Muscle layer of duodenum (tissue), 2 donors: Measurements from ENCODE around the gene STPG3.

Experiments
- H3K27ac ChIP-seq: one replicate; pipeline ENCODE4 v1.7.0; 2013; ENCODE audit warnings: mild to moderate bottlenecking, low read length
- H3K27me3 ChIP-seq: one replicate; pipeline ENCODE4 v1.7.0; 2013; ENCODE audit warnings: low read depth, mild to moderate bottlenecking, control low read depth, low read length
- H3K36me3 ChIP-seq, 2 donors: one replicate each; pipeline ENCODE4 v1.7.0; 2013; ENCODE audit warnings: low read length in 2 of 2, control low read depth in 1 of 2, mild to moderate bottlenecking in 1 of 2; ENCODE audit not compliant: insufficient read depth in 2 of 2, control insufficient read depth in 1 of 2
- H3K4me1 ChIP-seq, 2 donors: one replicate each; pipeline ENCODE4 v1.7.0; 2013; ENCODE audit warnings: low read length in 2 of 2, mild to moderate bottlenecking in 2 of 2, control low read depth in 1 of 2, moderate library complexity in 1 of 2; ENCODE audit not compliant: insufficient read depth in 2 of 2, control insufficient read depth in 1 of 2
- H3K4me3 ChIP-seq, 2 donors: one replicate each; pipeline ENCODE4 v1.7.0; 2013; ENCODE audit warnings: low read length in 2 of 2, low read depth in 1 of 2, mild to moderate bottlenecking in 1 of 2
- H3K9me3 ChIP-seq, 2 donors: one replicate each; pipeline ENCODE4 v1.7.0; 2013; ENCODE audit warnings: low read length in 2 of 2, control low read depth in 1 of 2, mild to moderate bottlenecking in 1 of 2; ENCODE audit not compliant: control insufficient read depth in 1 of 2
- donor health status: healthy.

Gene STPG3

GRCh38 chr9:137266162-137266527, 15.1 kb downstream of the STPG3 start:
- H3K27ac ChIP-seq: no peak overlapping the region
- H3K4me1 ChIP-seq: peaks cover 4 to 11% of the 10 kb centered on the region in 2 donors
- no peaks in the 10 kb centered on the region for H3K9me3 ChIP-seq
- H3K4me3 ChIP-seq: no peak overlapping the region
- H3K36me3 ChIP-seq: peaks cover 17 to 46% of the 10 kb centered on the region in 2 donors
- H3K27me3 ChIP-seq: no peaks in the 10 kb centered on the region

DNA sequence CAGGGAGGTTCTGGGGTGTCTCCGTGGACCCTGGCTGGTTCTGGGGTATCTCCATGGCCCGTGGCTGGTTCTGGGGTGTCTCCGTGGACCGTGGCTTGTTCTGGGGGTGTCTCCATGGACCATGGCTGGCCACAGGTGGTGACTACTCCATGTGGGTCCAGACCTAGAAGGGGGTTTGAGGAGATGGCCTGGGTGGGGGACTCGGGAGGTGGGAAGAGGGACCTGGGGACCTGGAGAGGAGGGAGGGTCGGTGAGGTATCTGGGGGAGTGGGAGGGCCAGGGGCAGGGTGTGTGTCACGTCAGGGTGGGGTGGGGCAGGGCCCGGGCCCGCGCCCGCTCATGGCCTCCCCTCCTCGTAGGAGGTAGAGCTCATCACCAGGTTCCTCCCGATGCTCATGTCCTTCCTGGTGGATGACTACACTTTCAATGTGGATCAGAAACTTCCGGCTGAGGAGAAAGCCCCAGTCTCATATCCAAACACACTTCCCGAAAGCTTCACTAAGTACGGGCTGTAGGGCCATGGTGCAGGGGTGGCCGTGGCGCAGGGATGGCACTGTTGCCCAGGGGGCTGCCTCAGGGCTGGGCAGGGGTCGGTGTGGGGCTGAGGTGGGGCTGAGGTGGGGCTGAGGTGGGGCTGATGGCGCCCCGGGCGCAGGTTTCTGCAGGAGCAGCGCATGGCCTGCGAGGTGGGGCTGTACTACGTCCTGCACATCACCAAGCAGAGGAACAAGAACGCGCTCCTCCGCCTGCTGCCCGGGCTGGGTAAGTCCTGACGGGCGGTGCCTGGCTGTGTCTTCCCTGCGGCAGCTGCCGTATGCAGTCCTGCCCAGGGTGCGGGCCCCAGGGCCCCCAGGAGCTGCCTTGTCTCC, 15.7 kb downstream of the STPG3 start:
- Histone ChIP-seq H3K27me3 (no peaks in the 10 kb centered on the region), H3K4me1 (peaks cover 4 to 11% of the 10 kb centered on the region in 2 donors), H3K27ac (no peak overlapping the region), H3K4me3 (no peak overlapping the region), H3K9me3 (no peaks in the 10 kb centered on the region), H3K36me3 (peaks cover 17 to 50% of the 10 kb centered on the region in 2 donors)

DNA sequence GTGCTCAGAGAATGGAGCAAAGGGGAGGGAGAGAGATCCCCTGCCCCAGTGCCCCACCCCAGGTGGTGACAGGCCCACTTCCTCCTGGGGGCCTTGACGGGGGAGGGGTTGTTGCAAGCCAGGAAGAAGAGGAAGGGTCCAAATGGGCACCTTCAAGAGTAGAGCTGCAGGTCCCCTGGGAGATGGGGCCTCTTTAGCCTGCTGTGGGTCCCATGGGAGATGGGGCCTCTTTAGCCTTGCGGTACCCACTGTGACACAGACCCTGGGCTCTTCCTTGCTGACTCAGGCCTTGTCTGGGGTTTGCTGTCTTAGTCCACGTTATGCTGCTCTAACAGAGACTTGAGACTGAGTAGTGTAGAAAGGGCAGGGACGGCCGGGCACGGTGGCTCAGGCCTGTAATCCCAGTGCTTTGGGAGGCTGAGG, 16.9 kb downstream of the STPG3 start:
- Histone ChIP-seq H3K4me3 (no peak overlapping the region), H3K27ac (no peak overlapping the region), H3K4me1 (peaks cover 4 to 11% of the 10 kb centered on the region in 2 donors), H3K36me3 (peaks cover 21 to 61% of the 10 kb centered on the region in 2 donors), H3K9me3 (no peaks in the 10 kb centered on the region), H3K27me3 (no peaks in the 10 kb centered on the region)

DNA sequence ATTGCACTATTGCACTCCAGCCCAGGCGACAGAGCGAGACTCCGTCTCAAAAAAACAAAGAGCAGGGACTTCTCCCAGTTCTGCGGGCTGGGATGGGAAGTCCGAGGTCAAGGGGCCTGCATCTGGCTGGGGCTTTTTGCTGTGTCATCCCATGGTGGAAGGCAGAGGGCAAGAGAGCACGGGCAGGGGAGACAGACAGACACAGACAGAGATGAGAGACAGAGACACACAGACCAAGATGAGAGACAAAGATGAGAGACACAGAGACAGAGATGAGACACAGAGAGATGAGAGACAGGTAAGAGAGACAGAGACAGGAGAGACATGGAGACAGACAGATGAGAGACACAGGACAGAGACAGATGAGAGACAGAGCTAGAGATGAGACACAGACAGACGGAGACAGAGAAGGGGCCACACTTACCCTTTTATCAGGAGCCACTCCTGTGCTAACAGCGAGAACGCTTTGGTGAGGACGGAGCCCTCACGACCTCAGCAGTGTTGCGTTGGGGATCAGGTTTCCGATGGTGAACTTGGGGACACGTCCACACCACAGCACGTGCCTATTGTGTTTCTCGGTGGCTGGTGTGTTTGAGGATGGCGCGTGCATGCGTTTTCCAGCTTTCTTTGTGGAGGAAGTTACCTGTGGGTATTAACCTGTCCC, 17.6 kb downstream of the STPG3 start:
- Histone ChIP-seq H3K36me3 (peaks cover 21 to 63% of the 10 kb centered on the region in 2 donors), H3K9me3 (no peaks in the 10 kb centered on the region), H3K4me3 (no peak overlapping the region), H3K27me3 (no peaks in the 10 kb centered on the region), H3K27ac (no peak overlapping the region), H3K4me1 (peaks cover 4 to 11% of the 10 kb centered on the region in 2 donors)

GRCh38 chr9:137269231-137269772, 18.2 kb downstream of the STPG3 start:
- no peak overlapping the region for H3K4me3 ChIP-seq
- H3K36me3 ChIP-seq: peaks cover 21 to 63% of the 10 kb centered on the region in 2 donors
- H3K27me3 ChIP-seq: no peaks in the 10 kb centered on the region
- no peak overlapping the region for H3K27ac ChIP-seq
- H3K4me1 ChIP-seq: peaks cover 4 to 11% of the 10 kb centered on the region in 2 donors
- H3K9me3 ChIP-seq: no peaks in the 10 kb centered on the region

GRCh38 chr9:137270929-137271695, 20.0 kb downstream of the STPG3 start:
- Histone ChIP-seq H3K4me1 (peaks cover 6 to 17% of the 10 kb centered on the region in 2 donors), H3K27me3 (no peaks in the 10 kb centered on the region), H3K4me3 (no peak overlapping the region), H3K27ac (no peak overlapping the region), H3K36me3 (peaks cover 21 to 53% of the 10 kb centered on the region in 2 donors), H3K9me3 (no peaks in the 10 kb centered on the region)

- Histone ChIP-seq H3K9me3 (no peaks in the 10 kb centered on the region), H3K27ac (no peak overlapping the region), H3K4me3 (no peak overlapping the region), H3K4me1 (peaks cover 11 to 22% of the 10 kb centered on the region in 2 donors), H3K36me3 (peaks cover 18 to 47% of the 10 kb centered on the region in 2 donors), H3K27me3 (no peaks in the 10 kb centered on the region)
Measured at GRCh38 chr9:137271696-137272076, 20.6 kb downstream of the STPG3 start.

DNA sequence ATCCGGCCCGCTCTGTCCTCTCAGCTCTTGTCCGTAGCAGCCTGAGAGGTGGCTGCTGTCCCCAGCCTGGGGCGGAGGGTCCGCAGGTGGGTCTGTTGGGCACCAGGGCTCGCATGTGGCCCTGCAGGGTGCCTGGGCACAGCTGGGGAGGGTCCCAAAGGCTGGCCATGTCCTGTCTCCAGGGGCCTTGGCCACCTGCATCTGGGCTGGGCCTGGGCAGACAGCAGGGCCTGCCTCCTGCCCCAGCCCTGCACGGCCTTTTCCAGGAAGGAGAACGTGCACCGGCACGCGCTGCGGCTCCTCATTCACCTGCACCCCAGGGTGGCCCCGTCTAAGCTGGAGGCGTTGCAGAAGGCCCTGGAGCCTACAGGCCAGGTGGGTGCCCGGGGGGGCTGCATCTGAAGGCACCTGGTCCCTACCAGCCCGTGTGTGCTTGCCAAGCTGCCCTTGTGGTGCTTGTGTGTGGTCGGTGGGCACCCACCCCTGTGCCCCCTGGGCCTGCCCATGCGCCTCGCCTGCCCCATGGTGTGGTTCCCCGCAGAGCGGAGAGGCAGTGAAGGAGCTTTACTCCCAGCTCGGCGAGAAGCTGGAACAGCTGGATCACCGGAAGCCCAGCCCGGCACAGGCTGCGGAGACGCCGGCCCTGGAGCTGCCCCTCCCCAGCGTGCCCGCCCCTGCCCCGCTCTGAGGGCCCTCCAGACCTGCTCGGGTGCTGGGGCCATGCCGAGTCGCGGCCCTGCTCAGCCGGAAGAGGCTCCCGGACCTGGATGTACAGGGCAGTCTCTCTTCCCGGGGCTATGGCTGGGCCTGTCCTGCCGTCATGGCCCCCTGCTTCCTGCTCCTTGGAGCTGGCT, 21.4 kb downstream of the STPG3 start:
- H3K4me1 ChIP-seq: peaks cover 12 to 29% of the 10 kb centered on the region in 2 donors
- peaks cover 15 to 39% of the 10 kb centered on the region in 2 donors for H3K36me3 ChIP-seq

DNA sequence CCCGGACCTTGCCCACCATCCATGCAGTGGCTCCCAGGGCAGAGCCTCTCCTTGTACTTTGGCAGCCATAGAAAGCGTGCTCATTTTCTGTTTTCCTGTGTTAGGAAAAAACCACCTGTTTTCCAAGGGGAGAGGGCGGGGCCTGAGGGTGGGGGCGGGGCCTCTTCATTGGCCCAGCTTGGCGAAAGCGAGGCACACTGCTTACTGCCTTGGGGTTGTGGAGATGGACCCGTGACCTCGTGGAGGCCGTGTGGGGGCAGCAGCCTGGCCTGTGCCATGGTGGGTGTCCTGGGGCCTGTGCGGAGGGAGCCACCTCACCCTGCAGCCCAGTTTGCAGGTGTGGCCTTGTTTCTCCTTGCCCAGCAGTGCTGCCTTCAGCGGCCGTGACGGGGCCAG, 22.0 kb downstream of the STPG3 start:
- Histone ChIP-seq H3K36me3 (peaks cover 10 to 33% of the 10 kb centered on the region in 2 donors), H3K4me1 (peaks cover 12 to 29% of the 10 kb centered on the region in 2 donors), H3K4me3 (no peak overlapping the region), H3K27me3 (no peaks in the 10 kb centered on the region), H3K9me3 (no peaks in the 10 kb centered on the region), H3K27ac (no peak overlapping the region)

More for the DNA sequence above, 21.4 kb downstream of the STPG3 start:
- Histone ChIP-seq H3K4me3 (no peak overlapping the region), H3K27me3 (no peaks in the 10 kb centered on the region), H3K9me3 (no peaks in the 10 kb centered on the region), H3K27ac (no peak overlapping the region)

DNA sequence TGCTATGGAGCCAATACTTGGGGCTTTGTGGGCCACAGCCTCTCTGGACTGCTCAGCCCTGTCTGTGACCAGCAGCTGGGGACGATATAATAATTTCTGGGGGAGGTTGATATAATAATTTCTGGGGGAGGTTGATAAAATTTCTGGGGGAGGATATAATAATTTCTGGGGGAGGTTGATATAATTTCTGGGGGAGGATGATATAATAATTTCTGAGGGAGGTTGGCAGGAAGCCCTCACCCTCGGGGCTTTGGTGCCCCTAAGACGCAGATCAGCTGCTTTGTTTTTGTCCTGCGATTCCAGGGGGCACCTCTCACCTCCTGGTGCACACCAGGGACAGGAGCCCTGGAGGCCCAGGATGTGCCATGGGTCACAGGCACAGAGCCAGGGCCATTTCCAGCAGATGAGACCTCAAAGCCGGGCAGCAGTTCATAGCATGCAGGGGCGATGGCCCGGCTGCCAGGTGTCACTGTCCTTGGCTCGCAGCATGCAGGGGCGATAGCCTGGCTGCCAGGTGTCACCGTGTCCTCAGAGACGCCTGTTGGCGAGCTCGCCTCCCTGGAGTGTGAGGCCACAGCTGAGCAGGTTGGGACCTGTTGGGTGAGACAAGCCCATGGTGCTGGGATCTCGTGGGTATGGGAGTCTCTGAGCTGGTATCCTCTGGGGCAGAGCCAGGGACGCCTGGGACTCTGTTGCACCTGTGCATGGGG, 22.7 kb downstream of the STPG3 start:
- Histone ChIP-seq H3K4me1 (peaks cover 12 to 29% of the 10 kb centered on the region in 2 donors), H3K36me3 (peaks cover 9 to 33% of the 10 kb centered on the region in 2 donors), H3K4me3 (no peak overlapping the region), H3K9me3 (no peaks in the 10 kb centered on the region), H3K27me3 (no peaks in the 10 kb centered on the region), H3K27ac (peak overlapping the region; percentile 51)
